K562 (cell line): Measurements from ENCODE around the gene ELF2. TPM values are rescaled to one million over a fixed set of nuclear protein-coding genes. Genes with fewer than 3 reads are reported as not detected.
A peak's percentile ranks its signal among the peaks of the same experiment; 100 is the strongest.

Experiments used
- BMI1 ChIP-seq: fragments of 150-350 bp; IDR thresholded peaks from 2 replicates; pipeline ENCODE4 v1.6.1; 2014; ENCODE audit warnings: low read length
- BRF2 ChIP-seq: IDR thresholded peaks from 3 replicates; pipeline ENCODE4 v1.6.1; 2011; ENCODE audit warnings: borderline replicate concordance, mild to moderate bottlenecking; ENCODE audit not compliant: insufficient read length, insufficient read depth
- CCNT2 ChIP-seq: IDR thresholded peaks from 2 replicates; pipeline ENCODE4 v1.6.1; 2011; ENCODE audit warnings: borderline replicate concordance, low read depth, mild to moderate bottlenecking, moderate library complexity, mixed read lengths, low read length; ENCODE audit not compliant: insufficient read length; ENCODE audit errors: extremely low read depth
- EP400 ChIP-seq: fragments of 450-650 bp; IDR thresholded peaks from 2 replicates; pipeline ENCODE4 v1.6.1; 2017; ENCODE audit warnings: antibody characterized with exemption, mild to moderate bottlenecking, moderate library complexity
- ERF ChIP-seq: fragments of 450-650 bp; formaldehyde crosslinking; IDR thresholded peaks from 2 replicates; pipeline ENCODE4 v1.4.0; 2020; ENCODE audit warnings: mild to moderate bottlenecking, mixed read lengths
- ETS2 ChIP-seq: IDR thresholded peaks from 2 replicates; pipeline ENCODE4 v1.6.1; 2016; ENCODE audit warnings: borderline replicate concordance, missing genetic modification characterization, mild to moderate bottlenecking, moderate library complexity, missing compliant biosample characterization; ENCODE audit not compliant: poor library complexity, severe bottlenecking
- EWSR1 ChIP-seq: fragments of 450-650 bp; IDR thresholded peaks from 2 replicates; pipeline ENCODE4 v1.6.1; 2018; ENCODE audit warnings: borderline replicate concordance, mild to moderate bottlenecking, low read depth, moderate library complexity; ENCODE audit not compliant: partially characterized antibody
- HNRNPH1 ChIP-seq: fragments of 200-400 bp; formaldehyde crosslinking; optimal IDR thresholded peaks from 2 replicates; pipeline ENCODE3; 2017; ENCODE audit warnings: low read depth, mild to moderate bottlenecking, low read length, moderate library complexity
- HNRNPUL1 ChIP-seq: fragments of 200-400 bp; formaldehyde crosslinking; IDR thresholded peaks from 2 replicates; pipeline ENCODE4 v1.6.1; 2017; ENCODE audit warnings: low read length
- NR1H2 ChIP-seq: sonication (generic); formaldehyde crosslinking; IDR thresholded peaks from 2 replicates; pipeline ENCODE4 v1.4.0; 2020; ENCODE audit warnings: mild to moderate bottlenecking, missing genetic modification reagents
- PHF8 ChIP-seq: fragments of 200-600 bp; sonication (generic); IDR thresholded peaks from 2 replicates; pipeline ENCODE4 v1.6.1; 2012; ENCODE audit warnings: mixed run types, mild to moderate bottlenecking, inconsistent platforms, low read length, moderate library complexity, borderline replicate concordance
- PYGO2 ChIP-seq: fragments of 450-650 bp; IDR thresholded peaks from 2 replicates; pipeline ENCODE4 v1.6.1; 2016; ENCODE audit warnings: mild to moderate bottlenecking, missing genetic modification characterization, moderate library complexity, missing compliant biosample characterization
- RAD51 ChIP-seq: fragments of 450-650 bp; IDR thresholded peaks from 2 replicates; pipeline ENCODE4 v1.7.1; 2016; ENCODE audit warnings: low read depth, mild to moderate bottlenecking, borderline replicate concordance
- RBM15 ChIP-seq: fragments of 200-400 bp; formaldehyde crosslinking; IDR thresholded peaks from 2 replicates; pipeline ENCODE4 v1.6.1; 2018; ENCODE audit warnings: mild to moderate bottlenecking, low read length, moderate library complexity; ENCODE audit not compliant: insufficient read depth
- RFX5 ChIP-seq: IDR thresholded peaks from 2 replicates; pipeline ENCODE4 v1.6.1; 2011; ENCODE audit warnings: low read depth, mild to moderate bottlenecking, improper control_type of control experiment, low read length
- SETDB1 ChIP-seq: IDR thresholded peaks from one replicate; pipeline ENCODE4 v1.6.1; 2012; ENCODE audit warnings: low read length, control low read depth, inconsistent platforms
- SMARCA4 ChIP-seq: fragments of 450-650 bp; IDR thresholded peaks from 2 replicates; pipeline ENCODE4 v1.6.1; 2016
- THRAP3 ChIP-seq: fragments of 450-650 bp; IDR thresholded peaks from 2 replicates; pipeline ENCODE4 v1.6.1; 2016; ENCODE audit warnings: mild to moderate bottlenecking, inconsistent platforms, borderline replicate concordance
- ZFP1 ChIP-seq: fragments of 450-650 bp; formaldehyde crosslinking; IDR thresholded peaks from 2 replicates; pipeline ENCODE4 v1.4.0; 2020; ENCODE audit warnings: mild to moderate bottlenecking, mixed read lengths
- ZNF274 ChIP-seq: IDR thresholded peaks from 2 replicates; pipeline ENCODE4 v1.6.1; 2011; ENCODE audit warnings: low read depth, mild to moderate bottlenecking, low read length, moderate library complexity, borderline replicate concordance
- ZNF347 ChIP-seq: fragments of 450-650 bp; formaldehyde crosslinking; IDR thresholded peaks from 2 replicates; pipeline ENCODE4 v1.4.0; 2020; ENCODE audit warnings: low read depth, mild to moderate bottlenecking, moderate library complexity
- ZNF717 ChIP-seq: fragments of 250-450 bp; sonication (Bioruptor Pico); IDR thresholded peaks from 2 replicates; pipeline ENCODE4 v1.5.0; 2021
- polyA plus RNA-seq, 8 experiments: library from polyadenylated mRNA; depleted of rRNA in 4 of 8; stranded (reverse) in 5 of 8; unstranded in 3 of 8; fragments of >200 nt; fragmentation: Nextera tagmentation in 2 of 8; fragmentation: Illumina TruSeq in 1 of 8; extraction: Ambion mirVana in 2 of 8; extraction: Trizol in 1 of 8; gene quantifications; 2 replicates each; pipeline versions ENCODE4 v1.2.1 to v1.2.3, GENCODE V29; 2011 to 2014; ENCODE audit warnings: inconsistent platforms in 1 of 8, missing spikeins in 1 of 8
- total RNA-seq, 7 experiments: library from RNA; depleted of rRNA in 6 of 7; stranded (reverse); fragments of >200 nt in 6 of 7; fragmentation: Illumina TruSeq in 2 of 7; extraction: Trizol in 2 of 7; gene quantifications; 2 replicates each; pipeline versions ENCODE4 v1.2.1 to v1.2.3, GENCODE V29; 2011 to 2021; ENCODE audit warnings: low replicate concordance in 1 of 7
- TF ChIP-seq, protein P1 (sequence below): fragments of 450-650 bp; formaldehyde crosslinking; IDR thresholded peaks from 2 replicates; pipeline ENCODE4 v1.4.0; 2022; ENCODE audit warnings: missing genetic modification characterization
- TF ChIP-seq, protein P2 (sequence below): fragments of 450-650 bp; IDR thresholded peaks from 2 replicates; pipeline ENCODE4 v1.6.1; 2016; ENCODE audit warnings: antibody characterized with exemption
- TF ChIP-seq, protein P3 (sequence below): fragments of 450-650 bp; formaldehyde crosslinking; IDR thresholded peaks from 2 replicates; pipeline ENCODE4 v1.4.0; 2020; ENCODE audit warnings: mild to moderate bottlenecking, mixed read lengths

Gene ELF2
- total and polyA plus RNA-seq, 9 of the 15 experiments (the other 6 are each of a cell fraction or from before 2014, with no cell fraction given) = 9.4 to 58.7 (median 41.6) TPM

DNA sequence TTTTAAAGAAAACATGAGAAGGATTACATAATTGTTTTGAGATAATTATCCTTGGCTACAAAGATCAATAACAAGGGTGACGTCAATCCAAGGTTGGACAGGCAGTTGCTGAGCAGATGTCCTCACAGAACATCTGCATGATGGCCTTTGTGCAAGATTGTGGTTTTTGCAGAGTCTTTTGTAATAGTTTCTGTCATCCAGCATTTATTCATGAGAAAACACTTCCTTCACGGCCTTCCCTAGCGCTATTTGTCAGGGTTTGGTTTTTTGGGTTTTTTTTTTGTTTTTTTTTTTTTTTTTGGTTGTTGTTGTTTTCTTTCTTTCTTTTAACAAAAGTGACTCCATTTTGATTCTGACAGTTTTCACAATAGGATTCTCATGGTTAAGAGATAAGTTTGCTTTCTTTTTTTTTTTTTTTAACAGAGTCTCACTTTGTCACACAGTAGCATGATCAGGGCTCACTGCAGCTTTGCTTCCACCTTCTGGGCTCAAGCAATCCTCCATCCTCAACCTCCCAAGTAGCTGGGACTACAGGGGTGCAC, 31.5 kb upstream of the ELF2 start (continued):
- TF ChIP-seq, protein P1, sequence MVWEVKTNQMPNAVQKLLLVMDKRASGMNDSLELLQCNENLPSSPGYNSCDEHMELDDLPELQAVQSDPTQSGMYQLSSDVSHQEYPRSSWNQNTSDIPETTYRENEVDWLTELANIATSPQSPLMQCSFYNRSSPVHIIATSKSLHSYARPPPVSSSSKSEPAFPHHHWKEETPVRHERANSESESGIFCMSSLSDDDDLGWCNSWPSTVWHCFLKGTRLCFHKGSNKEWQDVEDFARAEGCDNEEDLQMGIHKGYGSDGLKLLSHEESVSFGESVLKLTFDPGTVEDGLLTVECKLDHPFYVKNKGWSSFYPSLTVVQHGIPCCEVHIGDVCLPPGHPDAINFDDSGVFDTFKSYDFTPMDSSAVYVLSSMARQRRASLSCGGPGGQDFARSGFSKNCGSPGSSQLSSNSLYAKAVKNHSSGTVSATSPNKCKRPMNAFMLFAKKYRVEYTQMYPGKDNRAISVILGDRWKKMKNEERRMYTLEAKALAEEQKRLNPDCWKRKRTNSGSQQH (CRISPR knock-in tag) = no peak
- TF ChIP-seq SETDB1 (no peak), CCNT2 (no peak), RBM15 (no peak), THRAP3 (no peak), ZNF274 (no peak), ZNF717 (CRISPR knock-in tag) (no peak), PHF8 (no peak), BMI1 (no peak), BRF2 (no peak), ETS2 (tag) (peak; percentile 32), EP400 (no peak), ZFP1 (CRISPR knock-in tag) (no peak), EWSR1 (no peak), HNRNPH1 (no peak), ERF (CRISPR knock-in tag) (no peak), NR1H2 (no peak), HNRNPUL1 (no peak), RAD51 (no peak), PYGO2 (peak; percentile 88), SMARCA4 (no peak), ZNF347 (no peak), RFX5 (no peak)
- TF ChIP-seq, protein P2, sequence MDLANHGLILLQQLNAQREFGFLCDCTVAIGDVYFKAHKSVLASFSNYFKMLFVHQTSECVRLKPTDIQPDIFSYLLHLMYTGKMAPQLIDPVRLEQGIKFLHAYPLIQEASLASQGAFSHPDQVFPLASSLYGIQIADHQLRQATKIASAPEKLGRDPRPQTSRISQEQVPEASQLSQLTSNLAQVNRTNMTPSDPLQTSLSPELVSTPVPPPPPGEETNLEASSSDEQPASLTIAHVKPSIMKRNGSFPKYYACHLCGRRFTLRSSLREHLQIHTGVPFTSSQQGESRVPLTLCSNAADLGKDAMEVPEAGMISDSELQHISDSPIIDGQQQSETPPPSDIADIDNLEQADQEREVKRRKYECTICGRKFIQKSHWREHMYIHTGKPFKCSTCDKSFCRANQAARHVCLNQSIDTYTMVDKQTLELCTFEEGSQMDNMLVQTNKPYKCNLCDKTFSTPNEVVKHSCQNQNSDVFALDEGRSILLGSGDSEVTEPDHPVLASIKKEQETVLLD = no peak
- TF ChIP-seq, protein P3, sequence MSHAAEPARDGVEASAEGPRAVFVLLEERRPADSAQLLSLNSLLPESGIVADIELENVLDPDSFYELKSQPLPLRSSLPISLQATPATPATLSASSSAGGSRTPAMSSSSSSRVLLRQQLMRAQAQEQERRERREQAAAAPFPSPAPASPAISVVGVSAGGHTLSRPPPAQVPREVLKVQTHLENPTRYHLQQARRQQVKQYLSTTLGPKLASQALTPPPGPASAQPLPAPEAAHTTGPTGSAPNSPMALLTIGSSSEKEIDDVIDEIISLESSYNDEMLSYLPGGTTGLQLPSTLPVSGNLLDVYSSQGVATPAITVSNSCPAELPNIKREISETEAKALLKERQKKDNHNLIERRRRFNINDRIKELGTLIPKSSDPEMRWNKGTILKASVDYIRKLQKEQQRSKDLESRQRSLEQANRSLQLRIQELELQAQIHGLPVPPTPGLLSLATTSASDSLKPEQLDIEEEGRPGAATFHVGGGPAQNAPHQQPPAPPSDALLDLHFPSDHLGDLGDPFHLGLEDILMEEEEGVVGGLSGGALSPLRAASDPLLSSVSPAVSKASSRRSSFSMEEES = no peak
